Endothelial cell of umbilical vein (primary cell): ENCODE data around the gene DCC.

Experiments
- MYC ChIP-seq: IDR thresholded peaks from one replicate; pipeline ENCODE4 v1.6.1; 2011; ENCODE audit warnings: mild to moderate bottlenecking, low read depth, low read length
- POLR2AphosphoS5 ChIP-seq: IDR thresholded peaks from 2 replicates; pipeline ENCODE4 v1.6.1; 2012; ENCODE audit warnings: low read depth, mild to moderate bottlenecking, control low read depth, low read length, moderate library complexity; ENCODE audit not compliant: insufficient read depth
- TF ChIP-seq, protein P1 (sequence below), 2 donors: IDR thresholded peaks; 1 replicate in 1 of 2; 2 replicates in 1 of 2; pipeline ENCODE4 v1.5.1; 2011; ENCODE audit warnings: low read length in 2 of 2, mild to moderate bottlenecking in 2 of 2, moderate library complexity in 2 of 2, control low read depth in 1 of 2, inconsistent platforms in 1 of 2, low read depth in 1 of 2; ENCODE audit not compliant: insufficient read depth in 1 of 2; ENCODE audit errors: extremely low read depth in 1 of 2

DNA sequence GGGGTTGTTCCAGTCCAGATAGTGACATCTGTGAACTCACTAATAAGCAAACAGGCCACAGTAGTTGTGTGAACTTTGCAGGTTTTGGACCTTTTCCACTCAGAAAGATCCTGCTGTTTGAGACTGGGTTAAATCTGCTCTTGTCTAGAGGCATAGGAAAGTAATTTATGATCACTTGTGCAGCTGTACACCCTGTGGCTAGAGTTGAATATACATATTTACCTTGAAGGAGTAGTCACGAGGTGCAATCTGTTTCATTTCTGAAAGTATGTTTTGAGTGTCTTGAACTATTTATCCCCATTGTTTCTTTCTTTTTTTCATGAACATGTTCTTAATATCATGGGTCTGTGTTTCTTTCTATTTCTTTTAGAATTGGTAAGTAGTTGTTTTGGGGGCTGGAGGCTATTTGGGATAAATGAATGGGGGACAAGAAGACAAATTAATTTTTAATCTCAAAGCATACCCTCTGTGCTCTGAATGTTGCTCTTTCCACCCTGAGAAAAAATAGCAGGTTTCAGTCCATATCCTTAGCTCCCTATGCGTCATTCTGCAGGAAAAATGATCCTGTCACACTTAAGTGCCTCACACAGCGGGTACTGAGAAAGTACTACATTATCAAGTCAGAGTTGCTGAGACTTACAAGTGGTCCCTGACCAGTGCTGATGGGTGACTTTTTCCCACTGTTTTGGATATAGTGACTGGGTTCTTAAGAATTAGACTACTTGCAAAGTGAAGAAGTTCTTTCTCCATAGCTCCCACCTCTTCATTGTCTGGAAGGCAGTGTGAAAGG is 28.2 kb downstream of the DCC start:
- TF ChIP-seq, protein P1, sequence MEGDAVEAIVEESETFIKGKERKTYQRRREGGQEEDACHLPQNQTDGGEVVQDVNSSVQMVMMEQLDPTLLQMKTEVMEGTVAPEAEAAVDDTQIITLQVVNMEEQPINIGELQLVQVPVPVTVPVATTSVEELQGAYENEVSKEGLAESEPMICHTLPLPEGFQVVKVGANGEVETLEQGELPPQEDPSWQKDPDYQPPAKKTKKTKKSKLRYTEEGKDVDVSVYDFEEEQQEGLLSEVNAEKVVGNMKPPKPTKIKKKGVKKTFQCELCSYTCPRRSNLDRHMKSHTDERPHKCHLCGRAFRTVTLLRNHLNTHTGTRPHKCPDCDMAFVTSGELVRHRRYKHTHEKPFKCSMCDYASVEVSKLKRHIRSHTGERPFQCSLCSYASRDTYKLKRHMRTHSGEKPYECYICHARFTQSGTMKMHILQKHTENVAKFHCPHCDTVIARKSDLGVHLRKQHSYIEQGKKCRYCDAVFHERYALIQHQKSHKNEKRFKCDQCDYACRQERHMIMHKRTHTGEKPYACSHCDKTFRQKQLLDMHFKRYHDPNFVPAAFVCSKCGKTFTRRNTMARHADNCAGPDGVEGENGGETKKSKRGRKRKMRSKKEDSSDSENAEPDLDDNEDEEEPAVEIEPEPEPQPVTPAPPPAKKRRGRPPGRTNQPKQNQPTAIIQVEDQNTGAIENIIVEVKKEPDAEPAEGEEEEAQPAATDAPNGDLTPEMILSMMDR (IDR thresholded peaks at IDR 0.05; ENCODE audit: extremely low read depth in 1 of 2, insufficient read depth in 1 of 2, low read depth in 1 of 2, low read length in 2 of 2): no peak
- no peak for TF ChIP-seq MYC
- no peak for TF ChIP-seq POLR2AphosphoS5
